ENCODE results near the gene CD244.
"Not testable (repeated sequence)": the region's sequence is repeated elsewhere in the genome, so short reads cannot be mapped to it uniquely, and the experiment has no call there.

The CD244 gene

GRCh38 chr1:160875591-160875990, 12.9 kb upstream of the CD244 start:
- not testable (repeated sequence) for H3K4me3 ChIP-seq (replicated peaks; ENCODE audit: insufficient read depth, low read length); H3K27ac ChIP-seq (replicated peaks); H3K27me3 ChIP-seq (ENCODE audit: insufficient read depth, poor library complexity, severe bottlenecking); DNase-seq (ENCODE audit: low read depth in 1 of 2, low spot score in 1 of 2)
- TF ChIP-seq SPI1 (IDR thresholded peaks at IDR 0.05; ENCODE audit: borderline replicate concordance, low read depth) = peak; percentile 97

- DNase-seq (ENCODE audit: low read depth in 1 of 2, low spot score in 1 of 2) = no peak
- H3K4me3 ChIP-seq (replicated peaks; ENCODE audit: insufficient read depth, low read length) = no peak overlapping the region
- H3K27me3 ChIP-seq (ENCODE audit: insufficient read depth, poor library complexity, severe bottlenecking) = no peaks in the 10 kb centered on the region
- no peak overlapping the region for H3K27ac ChIP-seq (replicated peaks)
- no peak for TF ChIP-seq POLR2AphosphoS5 (IDR thresholded peaks at IDR 0.05; ENCODE audit: low read depth)
- no peak for TF ChIP-seq CTCF (IDR thresholded peaks at IDR 0.05; ENCODE audit: insufficient read depth, low read length)
- no peak for TF ChIP-seq SPI1 (IDR thresholded peaks at IDR 0.05; ENCODE audit: borderline replicate concordance, low read depth)
- no peak for TF ChIP-seq REST (IDR thresholded peaks at IDR 0.05; ENCODE audit: insufficient replicate concordance, low read depth)
- TF ChIP-seq GABPA (IDR thresholded peaks at IDR 0.05; ENCODE audit: low read depth) = no peak
Observed at GRCh38 chr1:160874935-160875334, 12.2 kb upstream of the CD244 start.

DNA sequence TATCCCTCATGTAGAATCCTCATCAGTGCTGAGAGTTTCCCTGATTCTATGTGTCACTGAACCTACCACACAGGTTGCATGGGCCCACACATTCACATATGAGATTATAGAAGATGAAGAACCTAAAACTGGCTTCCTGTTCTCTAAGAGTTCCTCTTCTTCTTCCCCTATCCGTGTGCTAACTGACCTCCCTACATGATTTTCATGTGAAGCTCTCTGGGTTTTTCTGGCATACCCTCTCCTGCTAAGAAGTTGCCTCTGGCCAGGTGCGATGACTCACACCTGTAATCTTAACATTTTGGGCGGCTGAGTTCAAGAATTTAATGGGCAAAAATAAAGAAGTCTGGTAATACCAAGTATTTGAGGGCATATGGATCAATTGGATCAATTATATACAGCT, 5.5 kb upstream of the CD244 start:
- Histone ChIP-seq H3K4me3 (replicated peaks; ENCODE audit: insufficient read depth, low read length) (no peak overlapping the region), H3K27me3 (ENCODE audit: insufficient read depth, poor library complexity, severe bottlenecking) (no peaks in the 10 kb centered on the region), H3K27ac (replicated peaks) (peak overlapping the region; percentile 68)
- peak; percentile 67 to 73 for DNase-seq (ENCODE audit: low read depth in 1 of 2, low spot score in 1 of 2)
- TF ChIP-seq GABPA (IDR thresholded peaks at IDR 0.05; ENCODE audit: low read depth) (no peak), SPI1 (IDR thresholded peaks at IDR 0.05; ENCODE audit: borderline replicate concordance, low read depth) (peak; percentile 91)

GRCh38 chr1:160867651-160868050, 5.0 kb upstream of the CD244 start:
- 0 out of 2 replicates have a peak, but pooled peaks have one; percentile 13 for TF ChIP-seq SPI1 (IDR thresholded peaks at IDR 0.05; ENCODE audit: borderline replicate concordance, low read depth)
- TF ChIP-seq REST (IDR thresholded peaks at IDR 0.05; ENCODE audit: insufficient replicate concordance, low read depth) = peak; percentile 33
- TF ChIP-seq POLR2AphosphoS5 (IDR thresholded peaks at IDR 0.05; ENCODE audit: low read depth) = peak; percentile 71
- H3K4me3 ChIP-seq (replicated peaks; ENCODE audit: insufficient read depth, low read length); H3K27me3 ChIP-seq (ENCODE audit: insufficient read depth, poor library complexity, severe bottlenecking): not testable (repeated sequence)
- peak overlapping the region; percentile 68 for H3K27ac ChIP-seq (replicated peaks)
- DNase-seq (ENCODE audit: low read depth in 1 of 2, low spot score in 1 of 2) = peak in 1 of 2 experiments; percentile 73

DNA sequence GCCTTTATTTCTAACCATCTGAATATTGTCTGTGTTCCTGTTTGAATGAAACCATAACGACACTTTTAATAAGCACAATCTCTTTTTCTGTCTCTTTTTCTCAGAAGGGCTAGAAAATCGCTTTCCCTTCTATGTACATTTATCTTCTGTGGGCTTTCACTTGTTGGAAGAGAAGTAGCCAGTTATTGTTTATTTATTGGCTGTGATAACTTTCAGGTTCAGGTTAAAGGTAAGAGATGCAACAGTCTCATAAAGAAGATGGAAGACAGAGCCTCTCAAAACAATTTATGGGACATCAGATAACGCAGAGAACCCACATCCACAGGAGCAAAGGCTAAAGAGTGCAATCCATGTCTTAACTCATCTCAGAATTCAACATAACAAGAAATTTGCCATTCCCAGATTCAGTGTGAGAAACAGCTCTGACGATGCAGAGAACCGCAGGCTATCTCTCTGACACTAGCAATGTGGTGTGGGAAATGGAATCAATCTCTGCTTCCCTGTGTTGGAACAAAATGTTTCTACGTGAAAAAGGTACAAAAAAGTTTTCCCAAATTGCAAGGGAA, 4.1 kb upstream of the CD244 start:
- Histone ChIP-seq H3K27me3 (ENCODE audit: insufficient read depth, poor library complexity, severe bottlenecking) (no peaks in the 10 kb centered on the region), H3K27ac (replicated peaks) (no peak overlapping the region), H3K4me3 (replicated peaks; ENCODE audit: insufficient read depth, low read length) (no peak overlapping the region)
- no peak for DNase-seq (ENCODE audit: low read depth in 1 of 2, low spot score in 1 of 2)
- TF ChIP-seq GABPA (IDR thresholded peaks at IDR 0.05; ENCODE audit: low read depth) (no peak), CTCF (IDR thresholded peaks at IDR 0.05; ENCODE audit: insufficient read depth, low read length) (no peak), SPI1 (IDR thresholded peaks at IDR 0.05; ENCODE audit: borderline replicate concordance, low read depth) (no peak), REST (IDR thresholded peaks at IDR 0.05; ENCODE audit: insufficient replicate concordance, low read depth) (no peak), POLR2AphosphoS5 (IDR thresholded peaks at IDR 0.05; ENCODE audit: low read depth) (no peak)
